Parathyroid adenoma (tissue), 2 donors: ENCODE data around the gene GTF2A1L.

ENCODE experiments used
- H2AFZ ChIP-seq: fragments of 300-600 bp; sonication (generic); one replicate; pipeline ENCODE4 v1.7.0; 2017; ENCODE audit warnings: antibody characterized with exemption, mild to moderate bottlenecking
- H3K27ac ChIP-seq: fragments of 300-600 bp; sonication (generic); one replicate; pipeline ENCODE4 v1.7.0; 2017
- H3K27me3 ChIP-seq: fragments of 300-600 bp; sonication (generic); one replicate; pipeline ENCODE4 v1.7.0; 2017; ENCODE audit warnings: low read length; ENCODE audit not compliant: control insufficient read depth, insufficient read depth
- H3K36me3 ChIP-seq: fragments of 300-600 bp; sonication (generic); one replicate; pipeline ENCODE4 v1.7.0; 2017; ENCODE audit warnings: low read length; ENCODE audit not compliant: control insufficient read depth, insufficient read depth
- H3K4me1 ChIP-seq: fragments of 300-600 bp; sonication (generic); one replicate; pipeline ENCODE4 v1.7.0; 2017; ENCODE audit warnings: control low read depth
- H3K4me2 ChIP-seq: fragments of 300-600 bp; sonication (generic); one replicate; pipeline ENCODE4 v1.7.0; 2017; ENCODE audit warnings: low read length
- H3K4me3 ChIP-seq: fragments of 300-600 bp; sonication (generic); one replicate; pipeline ENCODE4 v1.7.0; 2017; ENCODE audit warnings: low read depth, low read length
- H3K79me2 ChIP-seq: fragments of 300-600 bp; sonication (generic); one replicate; pipeline ENCODE4 v1.7.0; 2017; ENCODE audit warnings: control low read depth
- H3K9ac ChIP-seq: fragments of 300-600 bp; sonication (generic); one replicate; pipeline ENCODE4 v1.7.0; 2017; ENCODE audit warnings: mild to moderate bottlenecking
- H3K9me3 ChIP-seq: fragments of 300-600 bp; sonication (generic); one replicate; pipeline ENCODE4 v1.7.0; 2017; ENCODE audit warnings: low read length; ENCODE audit not compliant: control insufficient read depth
- CTCF ChIP-seq: fragments of 300-600 bp; sonication (generic); IDR thresholded peaks from one replicate; pipeline ENCODE4 v1.7.0; 2017; ENCODE audit warnings: antibody characterized with exemption, mild to moderate bottlenecking
- donor health status: primary hyperparathyroidism.

GTF2A1L gene

GRCh38 chr2:48578313-48578712 lies 39.3 kb upstream of the GTF2A1L start:
- Histone ChIP-seq H3K9me3 (no peaks in the 10 kb centered on the region), H3K4me1 (peaks cover 7% of the 10 kb centered on the region), H3K4me2 (no peak overlapping the region), H3K79me2 (no peaks in the 10 kb centered on the region), H3K9ac (no peak overlapping the region), H3K36me3 (no peaks in the 10 kb centered on the region), H3K27me3 (no peaks in the 10 kb centered on the region), H3K27ac (no peak overlapping the region), H2AFZ (no peak overlapping the region), H3K4me3 (no peak overlapping the region)
- no peak for TF ChIP-seq CTCF

GRCh38 chr2:48583961-48584360 lies 33.7 kb upstream of the GTF2A1L start:
- Histone ChIP-seq H3K79me2 (no peaks in the 10 kb centered on the region), H3K36me3 (no peaks in the 10 kb centered on the region), H3K4me3 (no peak overlapping the region), H3K9me3 (no peaks in the 10 kb centered on the region), H3K27me3 (no peaks in the 10 kb centered on the region), H3K9ac (no peak overlapping the region), H3K4me1 (peaks cover 28% of the 10 kb centered on the region), H3K4me2 (no peak overlapping the region), H3K27ac (no peak overlapping the region), H2AFZ (no peak overlapping the region)
- no peak for TF ChIP-seq CTCF

GRCh38 chr2:48584551-48584950 lies 33.1 kb upstream of the GTF2A1L start:
- H3K4me2 ChIP-seq, result no peak overlapping the region
- H2AFZ ChIP-seq, result no peak overlapping the region
- H3K4me1 ChIP-seq, result peaks cover 29% of the 10 kb centered on the region
- H3K9me3 ChIP-seq, result no peaks in the 10 kb centered on the region
- no peaks in the 10 kb centered on the region for H3K27me3 ChIP-seq
- H3K27ac ChIP-seq, result no peak overlapping the region
- no peaks in the 10 kb centered on the region for H3K36me3 ChIP-seq
- H3K9ac ChIP-seq, result no peak overlapping the region
- H3K4me3 ChIP-seq, result no peak overlapping the region
- TF ChIP-seq CTCF, result no peak
- H3K79me2 ChIP-seq, result no peaks in the 10 kb centered on the region

- Histone ChIP-seq H2AFZ (no peak overlapping the region), H3K4me1 (peaks cover 29% of the 10 kb centered on the region), H3K9ac (no peak overlapping the region), H3K27ac (peak overlapping the region; percentile 70), H3K36me3 (no peaks in the 10 kb centered on the region), H3K79me2 (no peaks in the 10 kb centered on the region), H3K4me3 (no peak overlapping the region), H3K9me3 (no peaks in the 10 kb centered on the region), H3K4me2 (no peak overlapping the region), H3K27me3 (no peaks in the 10 kb centered on the region)
- TF ChIP-seq CTCF, result no peak
Measured at GRCh38 chr2:48586433-48586832, 31.2 kb upstream of the GTF2A1L start.

GRCh38 chr2:48587560-48587959 lies 30.1 kb upstream of the GTF2A1L start:
- H3K36me3 ChIP-seq, result no peaks in the 10 kb centered on the region
- no peaks in the 10 kb centered on the region for H3K27me3 ChIP-seq
- TF ChIP-seq CTCF, result no peak
- no peak overlapping the region for H3K9ac ChIP-seq
- H3K4me1 ChIP-seq, result peaks cover 29% of the 10 kb centered on the region
- no peak overlapping the region for H3K4me2 ChIP-seq
- peak overlapping the region; percentile 70 for H3K27ac ChIP-seq
- no peaks in the 10 kb centered on the region for H3K9me3 ChIP-seq
- H2AFZ ChIP-seq, result peak overlapping the region; percentile 45
- no peak overlapping the region for H3K4me3 ChIP-seq
- H3K79me2 ChIP-seq, result no peaks in the 10 kb centered on the region
